SHP77 treated with DMSO at 0.1 percent for 48 hours (cell line): Measurements from ENCODE around the gene AKAP5.
A peak's percentile ranks its signal among the peaks of the same experiment; 100 is the strongest.

ENCODE experiments used
- DNase-seq: peaks from one replicate; lab custom pipeline; 2025; lab: John Stamatoyannopoulos, UW

AKAP5 gene, protein sequence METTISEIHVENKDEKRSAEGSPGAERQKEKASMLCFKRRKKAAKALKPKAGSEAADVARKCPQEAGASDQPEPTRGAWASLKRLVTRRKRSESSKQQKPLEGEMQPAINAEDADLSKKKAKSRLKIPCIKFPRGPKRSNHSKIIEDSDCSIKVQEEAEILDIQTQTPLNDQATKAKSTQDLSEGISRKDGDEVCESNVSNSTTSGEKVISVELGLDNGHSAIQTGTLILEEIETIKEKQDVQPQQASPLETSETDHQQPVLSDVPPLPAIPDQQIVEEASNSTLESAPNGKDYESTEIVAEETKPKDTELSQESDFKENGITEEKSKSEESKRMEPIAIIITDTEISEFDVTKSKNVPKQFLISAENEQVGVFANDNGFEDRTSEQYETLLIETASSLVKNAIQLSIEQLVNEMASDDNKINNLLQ

DNA sequence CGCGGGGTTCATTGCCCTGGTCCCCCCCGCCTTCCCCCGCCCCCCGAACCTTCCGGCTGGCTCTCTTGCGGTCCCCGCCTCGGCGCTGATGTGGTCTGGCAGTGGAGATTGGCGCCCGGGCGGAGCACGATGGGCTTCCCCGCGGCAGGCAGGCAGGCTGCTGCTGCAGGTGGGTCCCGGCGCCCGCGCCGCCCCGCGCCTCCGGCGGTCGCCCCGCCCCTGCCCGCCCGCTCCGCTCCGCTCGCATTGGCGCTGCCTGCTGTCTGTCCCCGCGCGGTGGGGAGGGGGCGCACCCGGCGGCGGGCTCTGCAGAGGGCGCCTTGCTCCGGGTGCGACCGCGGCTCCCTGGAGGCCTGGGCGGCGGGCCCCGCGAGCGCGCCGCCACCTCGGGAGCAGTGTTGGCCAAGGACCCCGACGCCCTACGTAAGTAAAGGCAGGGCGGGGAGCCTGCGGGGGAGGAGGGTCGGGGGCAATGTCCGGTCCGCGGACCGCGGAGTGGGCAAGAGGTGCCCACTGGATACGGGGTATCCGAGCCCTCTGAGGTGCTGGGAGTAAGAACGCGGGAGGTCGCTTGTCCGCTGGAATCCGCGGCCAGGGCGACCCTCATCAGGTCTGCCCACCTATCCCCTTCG lies at the start of gene AKAP5:
Gene AKAP5 (plus strand): TSS at position 309 of the 632 bp plus-strand sequence. CDS start 2,896 bp downstream, outside the sequence.
- peak; percentile 21 for DNase-seq

DNA sequence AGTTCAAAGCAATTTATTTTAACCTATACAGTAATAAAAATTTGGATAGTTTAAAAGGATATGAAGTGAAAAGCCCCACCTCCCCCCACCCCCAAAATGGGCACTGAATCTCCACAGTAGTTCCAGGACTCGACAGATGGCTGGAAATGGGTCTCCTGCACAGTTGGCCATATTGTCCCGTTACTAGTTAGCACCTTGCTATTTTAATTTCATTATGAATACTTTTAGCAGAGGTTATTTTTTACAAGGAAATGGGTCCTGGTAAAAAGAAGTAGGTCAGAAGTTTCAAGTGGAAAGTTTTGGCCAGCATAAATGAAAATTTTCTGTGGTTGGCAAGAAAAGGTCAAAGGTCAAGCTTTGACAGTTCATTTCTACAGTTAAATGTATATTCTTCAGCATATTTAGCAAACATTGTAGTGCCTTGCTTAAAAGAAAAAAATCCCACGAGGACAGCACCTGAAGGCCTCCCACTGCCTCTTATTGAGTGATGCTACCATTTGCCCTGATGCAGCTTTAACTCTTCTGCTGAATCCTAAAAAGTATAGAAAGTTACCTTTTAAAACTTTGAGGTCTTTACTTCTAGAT lies 48.9 kb upstream of the AKAP5 start:
- DNase-seq, result no peak

DNA sequence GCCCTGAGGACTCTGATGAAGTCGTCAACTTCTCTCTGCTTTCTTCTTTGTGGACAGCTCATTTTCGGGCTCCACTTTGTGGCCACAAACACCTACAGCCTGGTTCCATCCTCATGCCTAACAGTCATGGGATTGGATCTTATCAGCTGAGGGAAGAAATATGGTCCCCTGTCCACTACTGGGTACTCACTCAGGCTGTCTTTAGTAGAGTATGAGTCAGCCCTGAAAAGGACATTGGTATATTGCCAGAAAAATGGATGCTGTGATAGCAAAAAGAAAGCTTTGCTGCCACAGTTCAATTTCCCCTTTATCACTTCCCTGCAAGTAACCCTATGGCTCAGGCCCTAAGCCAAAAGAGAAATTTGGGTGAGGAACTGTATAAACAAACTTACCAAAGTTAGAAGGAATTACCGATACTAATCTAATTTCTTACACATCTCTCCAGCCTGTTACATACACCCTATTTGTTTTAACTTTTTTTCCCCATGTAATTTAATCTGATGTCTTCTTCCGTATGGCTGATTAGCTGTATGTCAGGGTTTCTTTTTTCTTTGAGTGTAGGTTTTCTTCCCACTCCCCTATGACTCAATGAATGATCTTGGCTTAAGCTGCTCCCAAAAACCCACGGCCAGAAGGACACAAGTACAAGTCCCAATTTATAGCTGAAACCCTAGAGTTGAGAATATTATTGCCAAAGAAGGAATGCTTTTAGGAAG lies 48.1 kb upstream of the AKAP5 start:
- no peak for DNase-seq

DNA sequence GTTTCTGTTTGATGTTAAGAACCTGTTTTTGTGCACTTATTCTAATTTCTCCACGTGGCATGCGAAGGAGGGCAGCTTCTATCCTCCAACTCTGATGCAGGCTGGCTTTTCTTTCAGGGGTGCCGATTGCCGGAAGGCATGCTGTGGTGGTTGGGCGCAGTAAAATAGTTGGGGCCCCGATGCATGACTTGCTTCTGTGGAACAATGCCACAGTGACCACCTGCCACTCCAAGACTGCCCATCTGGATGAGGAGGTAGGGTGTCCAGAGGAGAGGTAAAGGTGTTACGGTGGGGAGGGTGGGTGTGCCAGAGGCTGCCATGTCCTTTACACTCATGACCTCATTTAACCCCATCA lies 47.6 kb upstream of the AKAP5 start:
- no peak for DNase-seq

DNA sequence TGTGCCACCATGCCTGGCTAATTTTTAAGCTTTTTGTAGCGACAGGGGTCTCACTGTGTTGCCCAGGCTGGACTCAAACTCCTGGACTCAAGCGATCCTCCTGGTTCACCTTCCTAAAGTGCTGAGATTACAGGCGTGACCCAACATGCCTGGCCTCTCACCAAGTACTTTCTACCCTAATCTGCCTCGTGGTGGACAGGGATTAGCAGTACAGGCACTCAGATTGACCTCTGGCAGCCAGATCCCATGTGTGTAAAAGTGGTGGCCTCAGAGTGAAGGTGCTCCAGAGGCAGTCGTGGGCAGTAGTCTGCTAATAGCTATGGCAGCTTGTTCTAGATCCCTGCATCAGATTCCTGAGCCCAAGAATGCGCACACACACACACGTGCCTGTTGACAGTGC lies 46.3 kb upstream of the AKAP5 start:
- no peak for DNase-seq

DNA sequence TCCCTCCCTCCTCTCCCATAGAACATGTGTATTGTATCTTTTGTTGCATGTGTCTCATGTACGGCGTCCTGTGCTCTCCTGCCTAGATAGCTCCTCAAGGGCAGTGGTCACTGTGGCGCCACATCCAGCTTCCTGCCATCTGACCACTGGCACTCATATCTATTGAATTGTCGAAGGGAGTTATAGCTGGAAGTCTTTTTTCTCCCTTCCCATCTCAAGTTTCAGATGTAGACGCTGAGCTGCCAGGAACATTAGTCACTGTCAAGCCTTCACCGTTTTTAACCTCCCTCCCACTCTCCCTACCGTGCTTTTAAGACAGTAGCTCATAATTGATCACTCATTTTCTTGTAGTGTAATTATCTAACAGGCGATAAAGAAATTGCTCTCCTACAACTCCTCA lies 44.1 kb upstream of the AKAP5 start:
- DNase-seq, result no peak

DNA sequence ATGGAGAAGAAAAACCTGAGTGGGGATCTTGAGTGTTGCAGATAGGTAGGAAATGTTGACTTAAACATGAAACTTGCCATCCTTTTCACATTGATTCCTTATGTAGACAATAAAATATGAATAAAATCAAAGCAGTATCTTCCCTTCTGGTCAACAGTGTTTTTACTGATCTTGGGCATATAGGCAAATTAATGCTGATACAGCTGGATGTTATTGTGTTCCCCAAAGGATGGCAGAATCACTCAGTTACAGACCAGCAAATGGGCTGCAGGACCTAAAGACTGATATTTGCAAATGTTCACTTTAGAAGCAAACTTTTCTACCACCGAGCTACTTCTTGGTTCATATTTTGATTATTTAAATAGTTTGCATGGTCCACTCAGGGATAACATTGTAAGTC lies 43.3 kb upstream of the AKAP5 start:
- DNase-seq, result no peak

DNA sequence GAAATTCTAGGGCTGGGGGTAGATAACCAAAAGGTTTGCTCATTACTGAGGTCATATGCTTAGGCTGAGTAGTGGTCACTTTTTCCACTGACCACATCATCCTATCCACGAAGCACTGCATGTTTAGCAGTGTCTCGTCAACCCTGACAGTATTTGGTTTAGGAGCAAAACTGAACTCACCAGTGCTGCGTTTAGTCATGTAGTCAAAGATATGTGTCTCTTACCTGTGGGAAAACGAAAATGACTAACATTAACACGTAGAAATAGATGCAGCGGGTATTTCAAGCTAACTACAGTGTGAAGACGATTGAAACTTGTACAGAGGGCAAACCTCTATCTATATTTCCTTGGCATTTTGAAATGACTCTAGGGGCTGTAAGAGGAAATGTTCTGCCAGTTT lies 42.5 kb upstream of the AKAP5 start:
- no peak for DNase-seq

DNA sequence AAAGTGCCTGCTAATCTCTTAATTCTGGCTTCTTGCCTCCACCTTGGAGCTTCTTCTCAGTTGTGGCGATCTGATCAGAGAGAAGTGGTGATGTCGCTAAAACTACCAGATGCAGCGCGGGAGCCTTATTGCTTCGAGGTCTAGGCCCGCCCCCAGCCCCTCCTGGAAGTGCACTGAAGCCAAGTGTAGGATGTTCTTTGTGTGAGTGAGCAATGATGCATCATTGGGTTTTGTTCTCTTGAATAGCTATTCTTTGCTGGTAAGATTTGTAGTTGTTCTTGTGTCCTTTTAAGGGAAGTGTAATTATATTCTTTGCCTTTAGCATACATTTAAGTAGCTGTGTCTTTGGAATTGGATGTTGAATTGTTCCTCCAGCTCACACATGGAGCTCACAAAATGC lies 41.3 kb upstream of the AKAP5 start:
- no peak for DNase-seq

DNA sequence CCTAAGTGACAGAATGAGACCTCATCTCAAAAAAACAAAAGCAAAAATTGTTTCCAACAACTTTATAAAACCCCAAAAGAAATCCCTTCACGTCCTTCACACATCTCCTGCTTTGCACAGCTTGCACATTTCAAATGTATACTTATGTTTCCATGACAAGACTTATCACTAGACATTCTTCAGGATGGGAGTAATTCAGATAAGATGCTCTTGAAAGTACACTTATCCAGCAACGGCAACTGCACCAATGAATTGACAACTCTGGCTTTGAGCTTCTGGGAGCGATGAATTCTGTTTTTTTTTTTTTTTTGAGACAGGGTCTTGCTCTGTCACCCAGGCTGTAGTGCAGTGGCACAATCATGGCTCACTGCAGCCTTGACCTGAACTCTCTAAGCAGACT lies 30.8 kb upstream of the AKAP5 start:
- no peak for DNase-seq

DNA sequence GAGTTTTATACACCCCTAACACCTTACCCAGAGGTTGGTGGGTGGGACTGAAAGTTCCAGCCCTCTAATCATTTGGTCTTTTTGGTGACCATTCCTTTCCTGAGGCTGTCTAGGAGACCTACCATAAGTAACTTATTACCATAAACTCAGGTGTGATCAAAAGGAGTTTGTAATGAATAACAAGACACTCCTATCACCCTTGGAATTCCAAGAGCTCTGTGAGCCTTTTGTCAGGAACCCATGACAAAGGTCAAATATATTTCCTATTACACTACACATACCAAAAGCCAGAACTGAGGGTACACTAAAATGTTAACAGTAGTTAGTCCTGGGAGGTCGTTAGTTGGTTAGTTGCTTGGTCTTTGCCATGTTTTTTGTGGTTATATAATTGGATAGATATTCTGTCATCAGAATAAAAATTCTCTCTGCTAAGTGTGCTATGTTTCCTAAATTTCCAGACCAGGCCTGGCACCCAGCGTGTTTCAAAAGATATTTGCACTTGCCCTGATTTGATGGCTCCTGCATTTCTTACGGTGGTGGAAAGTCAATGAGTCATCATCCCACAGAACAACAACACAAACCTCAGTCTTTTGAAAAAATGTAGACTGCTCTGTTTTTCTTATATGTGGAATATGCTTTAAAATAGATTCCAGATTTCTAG lies 27.0 kb upstream of the AKAP5 start:
- no peak for DNase-seq

DNA sequence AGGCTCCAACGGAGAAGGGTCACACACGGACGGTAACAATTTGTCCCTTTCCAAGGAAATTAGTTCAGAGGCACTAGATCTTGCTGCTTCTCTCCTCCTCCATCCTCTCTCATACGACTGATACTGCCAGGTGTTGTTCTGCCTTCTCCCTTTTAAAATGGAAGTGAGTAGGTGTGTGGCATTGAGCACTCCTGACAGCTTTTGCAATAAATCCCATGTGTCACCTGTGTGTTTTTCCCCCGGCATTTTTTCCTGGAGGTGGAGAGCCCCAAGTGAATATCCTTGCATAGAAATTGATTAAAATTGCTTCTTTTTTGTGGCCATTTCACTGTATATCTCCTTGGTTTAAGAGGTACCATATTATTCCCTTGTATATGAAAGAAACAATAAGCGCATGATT lies 26.2 kb upstream of the AKAP5 start:
- DNase-seq, result no peak

DNA sequence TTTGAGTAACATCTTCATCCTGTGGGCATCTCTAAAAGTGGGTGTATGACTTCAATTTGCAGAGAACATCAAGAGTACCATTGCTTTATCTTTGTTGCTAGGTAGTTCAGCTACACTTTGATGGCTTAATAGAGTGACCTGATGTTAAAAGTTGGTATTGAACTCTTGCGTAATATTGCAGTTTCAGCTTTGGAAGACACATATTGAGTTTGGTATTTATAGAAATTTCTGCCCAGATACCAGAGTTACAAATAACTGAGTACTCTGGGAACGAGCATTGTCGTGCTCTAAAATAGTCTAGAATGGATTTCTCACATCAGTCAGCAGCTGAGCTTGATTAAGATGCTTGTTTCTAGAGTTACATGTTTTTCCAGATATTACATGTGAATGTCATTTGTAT lies 24.8 kb upstream of the AKAP5 start:
- DNase-seq, result no peak

DNA sequence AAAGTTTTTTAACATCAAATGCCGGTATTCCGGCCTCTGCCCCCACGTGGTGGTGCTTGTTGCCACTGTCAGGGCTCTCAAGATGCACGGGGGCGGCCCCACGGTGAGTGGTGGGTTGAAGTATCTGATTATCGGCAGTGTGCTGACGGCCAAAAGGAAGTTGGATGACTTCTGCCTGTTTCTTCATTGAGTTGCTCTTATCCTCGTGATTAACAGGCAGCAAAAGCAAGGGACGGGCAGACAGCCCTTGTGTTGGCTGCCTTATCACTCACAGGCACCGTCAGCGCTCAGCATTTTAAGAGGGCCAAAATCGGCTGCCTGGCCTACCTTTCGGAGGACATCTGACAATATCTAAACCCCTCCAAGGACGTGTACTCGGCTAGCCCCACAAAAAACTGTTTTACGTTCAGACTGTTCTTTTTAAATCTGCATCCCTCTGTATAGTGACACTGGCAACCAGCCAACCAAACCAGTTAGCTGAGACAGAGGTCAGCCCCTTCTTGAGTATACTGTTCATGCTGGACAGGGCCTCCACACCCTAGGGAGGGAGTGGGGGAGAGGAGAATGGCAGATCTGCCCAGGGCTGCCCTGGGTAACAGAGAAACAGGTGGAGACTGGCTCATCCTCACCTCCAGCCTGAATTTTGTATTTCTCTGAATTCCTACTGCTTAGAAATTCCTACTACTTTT lies 22.9 kb upstream of the AKAP5 start:
- DNase-seq, result no peak

DNA sequence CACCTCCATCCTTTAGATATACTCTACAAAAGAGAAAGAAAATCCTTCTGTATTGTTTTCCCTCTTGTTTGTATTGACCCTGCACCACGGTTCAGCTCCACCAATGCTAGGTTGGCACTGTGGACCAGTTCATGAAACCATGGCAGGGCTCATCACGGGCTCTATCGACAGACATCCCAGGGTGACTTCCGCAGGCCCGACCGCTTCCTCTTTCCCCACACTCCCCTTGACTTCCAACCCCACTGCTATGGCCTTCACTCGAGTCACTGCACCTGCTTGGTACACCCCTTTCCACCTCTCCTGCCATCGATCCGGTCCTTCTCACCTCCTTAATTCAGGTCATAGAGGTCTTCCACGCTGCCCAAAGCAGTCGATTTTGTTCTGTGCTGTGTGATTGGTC lies 21.2 kb upstream of the AKAP5 start:
- DNase-seq, result no peak

DNA sequence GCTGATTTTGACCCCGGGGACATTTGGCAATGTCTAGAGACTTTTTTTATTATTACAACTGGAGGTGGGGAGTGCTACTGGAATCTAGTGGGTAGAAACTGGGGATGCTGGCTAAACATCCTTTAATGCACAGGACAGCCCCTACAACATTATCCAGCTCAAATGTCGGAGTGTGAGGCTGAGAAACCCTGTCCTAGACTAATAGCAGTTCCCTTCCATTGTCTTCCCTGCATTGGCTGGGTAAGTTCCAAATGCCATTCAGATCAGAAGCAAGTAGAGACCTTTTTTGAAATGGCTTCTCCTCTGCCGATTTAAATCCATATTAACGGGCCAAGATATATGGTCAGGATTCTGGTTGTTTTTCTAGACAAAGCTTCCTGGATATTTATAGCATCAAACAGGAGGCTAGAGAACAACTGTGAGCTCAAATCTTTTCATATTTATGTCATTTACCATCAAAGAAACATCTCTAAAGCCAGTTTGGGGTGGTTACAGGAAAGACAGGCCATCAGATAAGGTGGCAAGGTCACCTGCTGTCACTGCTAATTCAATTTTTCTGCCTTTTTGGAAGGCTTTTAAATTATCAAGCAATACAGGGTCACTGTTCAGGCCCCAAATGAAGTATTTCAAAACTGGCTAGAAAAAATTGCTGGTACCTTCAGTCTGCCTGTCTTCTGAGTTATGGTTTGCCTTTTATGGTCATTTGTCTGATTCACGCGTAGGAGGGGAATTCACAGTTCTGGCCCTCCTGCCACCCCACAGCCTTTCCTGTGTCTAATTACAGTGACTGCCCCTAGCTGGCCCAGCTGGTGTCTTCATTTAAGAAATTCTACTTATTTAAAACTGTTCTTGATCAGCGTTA lies 20.1 kb upstream of the AKAP5 start:
- no peak for DNase-seq

DNA sequence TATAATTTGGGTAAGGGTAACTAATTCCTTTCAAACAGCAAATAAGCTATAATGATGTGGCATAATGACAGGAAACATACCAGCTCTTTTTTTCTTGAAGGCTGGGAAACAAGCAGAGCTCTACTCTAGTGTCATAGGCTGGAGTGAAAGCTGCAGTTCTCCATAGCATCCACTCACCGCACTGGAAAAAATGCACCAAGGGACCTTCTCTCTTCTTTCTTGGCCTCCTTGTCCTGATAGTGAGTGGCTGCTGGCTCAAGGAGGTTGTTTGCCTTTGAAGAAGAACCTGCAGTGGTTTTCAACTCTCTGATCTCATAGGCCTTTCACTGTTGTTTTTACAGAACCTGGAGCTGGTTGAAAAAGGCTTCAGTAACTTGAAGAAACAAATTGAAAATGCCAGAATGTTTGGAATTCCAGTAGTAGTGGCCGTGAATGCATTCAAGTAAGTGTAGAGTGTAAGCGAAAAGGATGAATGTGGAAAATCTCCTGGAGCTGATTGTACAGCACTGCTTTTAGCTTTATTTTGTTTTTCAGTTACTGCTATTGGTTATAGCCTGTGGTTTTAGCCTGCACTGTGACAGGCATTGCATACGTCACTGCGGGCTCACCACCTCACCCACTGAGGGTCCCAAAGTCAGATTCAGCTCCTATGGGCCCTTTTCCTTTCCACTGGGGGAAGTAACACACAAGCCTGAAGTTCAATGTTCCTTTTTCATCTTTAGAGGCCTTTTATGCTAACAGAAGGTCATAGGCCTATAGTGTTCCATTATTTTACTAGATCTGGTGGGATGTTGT lies 17.2 kb upstream of the AKAP5 start:
- DNase-seq, result no peak

DNA sequence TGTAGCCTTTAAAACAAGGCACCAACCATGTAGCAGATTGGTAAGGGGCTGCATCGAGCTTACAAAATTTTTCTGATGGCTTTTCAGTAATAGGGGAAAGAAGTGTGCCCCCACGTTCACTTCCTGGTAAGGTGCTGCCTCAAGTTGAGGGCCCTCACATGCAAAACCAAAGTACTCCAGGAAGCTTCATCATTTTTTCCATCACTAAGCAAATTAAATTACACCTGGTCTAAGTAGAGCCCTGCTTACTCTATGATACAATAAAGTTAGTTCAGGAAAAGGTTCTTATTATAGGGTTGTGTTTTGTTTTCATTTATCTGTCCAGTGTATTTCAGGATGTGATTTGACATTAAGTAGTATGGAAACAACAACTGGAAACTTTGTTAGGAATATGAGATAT lies 15.0 kb upstream of the AKAP5 start:
- DNase-seq, result no peak

DNA sequence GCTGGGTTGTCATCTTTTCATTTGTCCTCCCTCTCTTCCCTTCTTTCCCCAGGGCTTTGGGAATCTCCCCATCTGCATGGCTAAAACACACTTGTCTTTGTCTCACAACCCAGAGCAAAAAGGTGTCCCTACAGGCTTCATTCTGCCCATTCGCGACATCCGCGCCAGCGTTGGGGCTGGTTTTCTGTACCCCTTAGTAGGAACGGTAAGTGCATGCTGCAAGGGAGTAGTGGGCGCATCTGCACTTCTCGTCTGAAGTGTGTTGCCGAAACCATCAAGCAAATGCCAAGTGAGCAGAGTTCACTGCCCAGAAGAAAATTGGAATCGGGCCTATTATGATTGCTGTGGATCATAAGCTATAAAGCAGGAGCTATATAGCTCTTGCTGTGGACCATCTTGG lies 10.6 kb upstream of the AKAP5 start:
- DNase-seq, result no peak
